Activated effector memory CD4-positive, alpha-beta T cell treated with anti-CD3 and anti-CD28 coated beads, Interleukin-2, amount 50 U/mL, for 16 hours (primary cell): ENCODE data around the gene BAHCC1.

Experiments
- DNase-seq: peaks from one replicate; pipeline ENCODE4 v3.0.0-alpha.2; 2020

The BAHCC1 gene

DNA sequence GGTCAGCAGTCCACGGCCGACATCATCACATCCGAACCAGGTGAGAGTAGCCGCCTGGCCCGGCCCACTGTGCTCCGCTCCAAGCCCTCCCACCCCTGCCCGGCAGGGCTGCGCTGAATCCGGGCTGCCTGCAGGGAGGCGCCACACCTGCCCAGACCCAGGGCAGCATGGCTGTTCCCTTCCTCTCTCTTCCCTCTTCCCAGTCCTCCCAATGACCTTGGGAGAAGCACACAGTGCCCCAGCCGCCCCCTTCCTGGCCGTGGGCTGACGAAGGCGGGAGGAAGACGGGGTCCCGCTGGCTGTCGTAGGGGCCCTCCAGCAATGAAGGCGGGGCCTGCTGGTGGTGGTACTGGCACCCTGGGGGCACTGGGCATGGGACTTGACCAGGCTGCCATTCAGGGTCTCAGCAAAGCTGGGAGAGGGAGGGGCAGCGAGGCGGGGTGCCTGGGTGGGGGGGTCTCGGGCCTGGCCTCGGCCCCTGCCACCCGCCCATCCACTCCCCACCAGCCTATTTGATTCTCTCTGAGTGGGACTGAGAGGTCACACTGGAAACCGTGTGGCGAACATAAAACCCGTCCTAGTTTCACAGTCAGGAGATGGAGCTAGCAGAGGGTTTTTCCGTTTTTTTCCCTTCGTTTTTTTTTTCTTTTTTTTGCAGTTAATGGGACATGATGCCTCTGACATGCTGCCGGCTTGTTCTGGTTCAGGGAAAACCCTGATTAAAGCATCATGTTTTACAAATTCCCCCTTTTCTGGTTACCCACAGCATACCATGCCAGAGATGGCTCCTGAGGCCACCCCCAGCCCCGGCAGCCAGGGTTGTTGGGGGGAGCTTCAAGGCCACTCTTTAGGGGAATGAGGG, 50.6 kb downstream of the BAHCC1 start:
- no peak for DNase-seq

DNA sequence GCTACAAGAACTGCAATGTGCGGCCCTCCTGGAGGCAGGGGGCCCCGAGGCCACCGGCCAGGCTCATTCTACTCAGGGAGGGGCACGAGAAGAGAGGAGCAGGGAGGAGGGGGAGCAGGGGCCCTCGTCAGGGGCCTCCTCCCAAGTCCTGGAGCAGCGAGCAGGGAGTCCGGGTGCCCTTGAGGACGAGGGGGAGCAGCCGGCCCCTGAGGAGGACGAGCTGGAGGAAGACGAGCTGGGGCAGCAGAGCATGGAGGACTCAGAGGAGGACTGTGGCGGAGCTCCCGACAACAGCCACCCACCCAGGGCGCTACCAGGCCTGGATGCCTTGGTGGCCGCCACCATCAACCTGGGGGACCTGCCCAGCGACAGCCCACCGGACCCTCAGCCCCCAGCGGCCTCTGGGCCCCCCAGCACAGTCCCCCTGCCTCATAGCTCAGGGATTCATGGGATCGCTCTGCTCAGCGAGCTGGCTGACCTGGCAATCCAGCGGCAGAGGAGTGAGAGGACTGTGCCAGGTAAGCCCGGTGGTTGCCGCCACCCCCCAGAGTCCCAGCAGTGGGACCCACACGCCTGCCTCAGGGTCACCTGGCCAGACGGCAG, 52.2 kb downstream of the BAHCC1 start:
- DNase-seq: no peak

DNA sequence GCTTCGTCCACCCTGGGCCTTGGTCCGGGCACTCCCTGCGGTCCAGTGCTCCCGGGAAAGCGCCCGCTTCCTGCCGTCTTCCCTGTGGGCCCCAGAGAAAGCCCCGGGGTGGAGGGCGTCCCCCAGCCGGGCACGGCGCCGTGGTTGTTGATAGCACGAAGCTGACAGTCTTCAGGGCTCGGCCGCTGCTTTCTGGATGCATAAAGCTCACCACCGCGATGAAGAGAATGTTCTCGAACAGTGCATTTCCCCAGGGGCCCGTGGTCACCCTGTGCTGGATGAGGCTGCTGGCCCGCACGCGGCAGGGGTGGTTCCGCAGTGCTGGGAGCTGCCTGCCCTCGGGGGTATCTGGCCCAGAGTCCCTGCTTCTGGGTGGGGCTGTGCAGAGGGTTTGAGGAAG, 53.2 kb downstream of the BAHCC1 start:
- no peak for DNase-seq

DNA sequence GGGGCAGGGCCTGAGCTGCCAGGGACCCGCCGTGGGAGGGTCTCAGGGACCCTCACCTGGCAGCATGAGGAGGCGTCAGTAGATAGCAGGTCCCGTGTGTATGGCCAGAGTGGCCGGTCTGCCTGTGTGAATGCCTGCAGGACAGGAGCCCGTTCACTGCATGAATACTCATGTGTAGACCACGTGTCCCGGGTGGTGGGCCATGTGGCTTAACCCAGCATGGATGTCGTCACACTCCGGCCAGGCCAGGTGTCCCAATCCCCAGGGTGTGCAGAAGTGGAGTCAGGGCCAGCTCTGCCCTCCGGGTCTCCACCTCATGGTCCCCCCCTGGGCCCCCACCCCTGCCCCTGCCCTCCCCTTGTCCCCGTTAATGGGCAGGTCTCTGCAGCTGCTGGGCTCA, 53.7 kb downstream of the BAHCC1 start:
- DNase-seq: no peak

DNA sequence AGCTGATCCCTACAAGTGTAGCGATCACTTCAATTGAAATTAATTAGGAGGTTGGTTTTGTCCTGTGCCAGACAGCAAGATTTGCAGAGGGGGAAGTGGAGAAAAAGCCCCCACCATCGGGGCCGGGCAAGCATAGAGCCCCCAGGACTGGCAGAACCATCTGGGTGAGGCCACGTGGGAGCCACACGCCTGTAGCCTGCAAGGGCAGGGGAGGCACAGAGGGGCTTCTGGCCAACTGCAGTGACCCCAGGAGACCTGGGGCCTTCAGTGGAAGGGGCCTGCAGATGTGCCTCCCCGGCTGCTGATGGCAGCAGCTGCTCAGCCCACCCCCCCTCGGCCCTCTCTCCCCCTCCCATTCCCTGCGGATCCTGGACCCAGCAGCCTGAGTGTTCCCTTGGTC, 54.1 kb downstream of the BAHCC1 start:
- no peak for DNase-seq

DNA sequence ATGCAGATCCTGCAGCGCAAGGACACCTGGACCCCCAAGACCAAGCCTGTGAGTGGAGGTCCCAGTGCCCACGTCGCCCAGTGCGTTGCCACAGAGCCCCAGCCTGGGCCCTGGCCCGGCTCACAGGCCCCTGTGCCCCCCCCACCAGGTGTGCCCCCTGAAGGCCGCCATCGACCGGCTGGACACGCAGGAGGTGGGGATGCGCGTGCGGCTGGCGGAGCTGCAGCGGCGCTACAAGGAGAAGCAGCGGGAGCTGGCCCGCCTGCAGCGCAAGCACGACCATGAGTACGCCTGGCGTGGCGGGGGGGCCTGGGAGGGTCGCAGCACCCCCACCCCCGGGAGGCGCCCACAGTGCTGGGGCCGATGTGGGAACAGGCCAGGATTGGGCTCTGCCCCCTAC, 56.6 kb downstream of the BAHCC1 start:
- no peak for DNase-seq

DNA sequence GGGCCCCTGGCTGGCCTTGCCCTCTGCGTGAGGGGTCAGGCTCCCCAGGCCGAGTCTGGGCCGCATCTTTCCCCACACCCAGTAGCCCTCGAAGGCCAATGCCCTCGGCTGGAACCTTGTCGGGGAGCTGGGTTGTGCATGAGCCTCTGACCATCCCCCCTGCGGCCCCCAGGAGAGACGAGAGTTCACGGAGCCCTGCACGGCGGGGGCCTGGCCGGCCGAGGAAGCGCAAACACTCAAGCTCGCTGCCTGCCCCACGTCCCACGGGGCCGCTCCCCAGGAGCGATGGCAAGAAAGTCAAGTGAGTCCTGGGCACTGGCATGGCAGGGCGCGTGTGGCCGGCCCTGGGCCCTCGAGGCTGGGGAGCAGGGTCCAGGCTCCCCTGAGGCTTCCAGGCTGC, 57.3 kb downstream of the BAHCC1 start:
- no peak for DNase-seq

DNA sequence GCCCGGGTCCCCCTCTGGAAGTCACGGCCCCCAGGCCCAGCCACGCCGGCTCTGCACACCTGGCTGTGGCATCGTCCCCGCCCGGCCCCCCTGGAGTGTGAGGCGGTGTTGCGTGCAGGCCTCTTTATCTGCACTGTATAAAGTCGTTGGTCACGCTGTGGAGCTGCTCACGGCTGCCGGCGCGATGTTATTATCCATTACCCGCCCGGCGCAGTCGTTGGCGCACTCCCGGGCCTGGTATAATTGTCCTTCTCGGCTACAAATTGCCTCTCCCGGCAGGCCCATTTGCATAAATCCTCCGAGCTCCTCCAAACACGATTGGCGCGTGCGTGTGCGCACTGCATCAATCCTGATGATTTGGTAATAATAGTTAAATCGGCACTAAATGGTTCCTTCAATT, 57.8 kb downstream of the BAHCC1 start:
- DNase-seq: no peak

DNA sequence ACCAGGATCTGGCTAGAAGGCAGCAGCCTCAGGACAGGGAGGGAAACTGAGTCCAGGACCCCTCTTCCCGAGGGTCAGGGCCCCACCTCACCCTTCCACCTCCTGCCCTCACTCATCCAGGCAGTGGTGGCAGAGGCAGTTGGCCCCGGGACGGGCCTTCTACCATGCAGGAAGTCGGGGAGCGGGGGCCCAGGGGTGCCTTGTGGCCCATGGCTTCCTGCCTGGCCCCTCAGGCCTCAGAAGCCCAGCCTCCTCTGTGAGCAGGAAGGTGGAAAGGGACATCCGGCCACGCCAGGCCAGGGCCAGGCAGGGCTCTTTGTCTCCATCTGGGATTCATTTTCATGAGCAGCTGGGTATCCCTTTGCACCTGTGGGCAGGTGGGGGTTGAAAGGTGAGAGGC, 58.5 kb downstream of the BAHCC1 start:
- DNase-seq: no peak

DNA sequence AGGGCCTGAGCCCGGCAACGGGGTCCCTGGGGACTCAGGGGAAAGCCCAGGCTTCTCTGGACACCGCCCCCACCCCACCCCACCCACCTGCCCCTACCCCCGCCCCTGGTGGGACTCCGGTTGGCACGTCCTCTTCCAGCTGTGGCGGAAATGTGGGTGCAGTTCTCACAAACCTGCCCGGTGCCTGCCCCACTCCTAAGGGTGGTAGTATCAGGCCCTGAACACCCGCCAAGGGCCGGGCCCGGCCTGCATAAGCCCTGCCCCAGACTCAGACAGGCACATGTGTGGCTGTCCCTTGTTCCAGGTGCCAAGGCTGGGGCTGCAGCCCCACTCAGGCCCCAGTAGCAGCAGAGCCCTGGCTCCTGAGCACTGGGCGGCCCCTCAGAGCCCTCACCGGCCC, 59.2 kb downstream of the BAHCC1 start:
- DNase-seq: no peak

DNA sequence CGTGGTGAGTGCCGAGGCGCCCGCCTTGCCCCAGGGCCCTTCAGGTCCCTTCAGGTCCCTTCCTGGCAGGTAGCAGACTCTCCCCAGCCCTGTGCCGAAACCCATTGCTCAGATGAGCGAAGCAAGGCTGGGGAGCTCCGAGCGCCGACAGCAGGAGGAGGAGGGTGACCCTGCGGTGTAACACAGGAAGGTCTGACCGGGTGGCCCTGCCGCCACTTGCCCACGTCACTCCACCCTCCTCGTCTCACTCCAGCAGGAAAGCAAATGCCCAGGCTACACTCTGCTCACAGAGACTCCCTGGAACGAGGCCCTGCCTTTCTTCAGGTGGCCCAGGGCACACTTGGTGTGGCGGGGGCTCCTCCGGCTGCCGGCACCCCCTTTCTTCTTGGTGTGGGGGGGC, 60.1 kb downstream of the BAHCC1 start:
- DNase-seq: no peak

DNA sequence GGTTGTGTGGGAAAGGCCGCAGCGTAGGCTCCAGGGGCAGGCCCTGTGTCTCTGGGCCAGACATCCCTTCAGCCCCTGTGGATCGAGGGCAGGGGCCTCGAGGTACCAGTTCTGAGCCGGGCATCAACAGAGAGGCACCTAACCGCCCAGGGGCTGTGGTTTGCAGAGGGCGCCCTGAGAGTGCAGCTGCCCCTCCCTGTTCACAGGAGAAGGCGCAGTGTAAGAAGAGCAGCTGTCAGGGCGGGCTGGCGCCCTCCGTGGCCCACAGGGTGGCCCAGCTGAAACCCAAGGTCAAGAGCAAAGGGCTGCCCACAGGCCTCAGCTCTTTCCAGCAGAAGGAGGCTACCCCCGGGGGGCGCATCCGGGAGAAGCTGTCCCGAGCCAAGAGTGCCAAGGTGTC, 60.8 kb downstream of the BAHCC1 start:
- no peak for DNase-seq

DNA sequence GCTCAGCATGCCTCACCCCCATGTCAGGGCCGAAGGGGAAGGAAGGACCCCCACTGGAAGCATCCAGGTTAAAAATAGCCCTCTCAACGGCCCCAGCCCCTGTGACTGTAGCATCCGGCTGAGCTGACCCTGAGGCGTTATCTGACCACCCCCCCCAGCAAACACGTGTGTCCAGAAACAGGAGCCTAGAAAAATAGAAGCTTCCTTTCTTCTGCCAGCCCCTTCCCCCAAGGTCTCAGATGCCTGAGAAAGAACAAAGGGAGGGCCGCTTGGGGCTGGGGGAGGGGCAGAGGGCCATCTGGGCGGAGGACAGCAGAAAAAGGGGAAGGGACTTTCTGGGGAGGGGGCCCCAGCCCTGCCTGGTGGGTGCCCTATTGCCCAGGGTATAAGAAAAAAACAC, 61.5 kb downstream of the BAHCC1 start:
- DNase-seq: no peak

DNA sequence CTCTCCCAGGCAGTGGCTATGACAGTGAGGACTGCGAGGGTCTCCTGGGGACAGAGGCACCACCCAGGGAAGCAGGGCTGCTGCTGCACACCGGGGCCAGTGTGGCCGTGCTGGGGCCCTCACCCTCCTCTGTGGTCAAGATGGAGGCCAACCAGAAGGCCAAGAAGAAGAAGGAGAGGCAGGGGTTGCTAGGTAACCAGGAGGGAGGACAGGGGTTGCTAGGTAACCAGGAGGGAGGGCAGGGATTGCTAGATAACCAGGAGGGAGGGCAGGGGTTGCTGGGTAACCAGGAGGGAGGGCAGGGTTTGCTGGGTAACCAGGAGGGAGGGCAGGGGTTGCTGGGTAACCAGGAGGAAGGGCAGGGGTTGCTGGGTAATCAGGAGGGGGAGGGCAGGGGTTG, 62.1 kb downstream of the BAHCC1 start:
- DNase-seq: no peak

DNA sequence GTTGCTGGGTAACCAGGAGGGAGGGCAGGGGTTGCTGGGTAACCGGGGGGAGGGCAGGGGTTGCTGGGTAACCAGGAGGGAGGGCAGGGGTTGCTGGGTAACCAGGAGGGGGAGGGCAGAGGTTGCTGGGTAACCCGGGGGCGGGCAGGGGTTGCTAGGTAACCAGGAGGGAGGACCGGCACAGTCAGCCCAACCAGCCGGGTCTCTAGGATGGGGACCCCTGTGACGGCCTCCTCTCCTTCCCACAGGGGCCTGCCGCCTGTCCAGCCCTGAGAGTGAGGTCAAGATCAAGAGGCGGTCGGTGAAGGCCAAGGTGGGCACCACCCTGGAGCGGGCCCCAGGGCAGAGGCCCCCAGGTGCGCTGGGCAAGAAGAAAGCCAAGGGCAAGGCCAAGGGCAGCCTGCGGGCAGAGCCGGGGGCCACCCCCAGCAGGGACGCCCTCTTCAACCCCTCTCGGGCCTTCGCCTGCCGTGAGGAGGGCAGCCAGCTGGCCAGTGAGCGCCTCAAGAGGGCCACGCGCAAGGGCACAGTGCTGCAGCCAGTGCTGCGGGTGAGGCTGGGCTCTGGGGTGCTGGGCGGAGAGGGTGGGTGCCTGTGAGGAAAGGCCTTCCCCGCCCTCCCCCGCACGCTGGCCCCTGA, 62.8 kb downstream of the BAHCC1 start:
- DNase-seq: no peak

DNA sequence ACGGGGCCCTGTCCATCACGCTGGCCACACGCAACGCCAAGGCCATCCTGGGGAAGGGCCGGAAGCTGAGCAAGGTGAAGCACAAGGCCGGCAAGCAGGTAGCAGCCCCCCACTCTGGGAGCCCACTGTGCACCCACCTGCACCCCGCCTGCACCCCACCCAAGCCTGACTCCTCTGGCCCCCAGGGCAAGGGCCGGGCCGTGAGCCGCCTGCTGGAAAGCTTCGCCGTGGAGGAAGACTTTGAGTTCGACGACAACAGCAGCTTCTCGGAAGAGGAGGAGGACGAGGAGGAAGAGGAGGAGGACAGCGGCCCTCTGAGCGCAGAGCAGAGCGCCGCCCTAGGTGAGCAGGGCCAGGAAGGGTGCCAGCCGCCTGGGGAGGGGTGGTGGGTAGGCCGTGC, 63.4 kb downstream of the BAHCC1 start:
- no peak for DNase-seq

DNA sequence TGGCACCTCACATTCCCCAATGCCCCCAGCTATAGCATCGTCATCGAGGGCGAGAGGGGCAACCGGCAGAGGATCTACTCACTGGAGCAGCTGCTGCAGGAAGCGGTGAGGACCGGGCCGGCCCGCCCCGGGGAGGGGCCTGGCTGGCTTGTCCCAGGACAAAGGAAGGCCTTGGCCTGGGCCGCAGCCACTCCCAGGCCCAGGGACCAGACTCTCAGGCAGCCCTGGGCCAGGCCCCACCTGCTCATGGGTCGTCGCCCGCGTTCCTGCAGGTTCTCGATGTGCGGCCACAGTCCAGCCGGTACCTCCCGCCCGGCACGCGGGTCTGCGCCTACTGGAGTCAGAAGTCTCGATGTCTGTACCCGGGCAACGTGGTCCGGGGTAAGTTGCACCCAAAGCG, 64.0 kb downstream of the BAHCC1 start:
- no peak for DNase-seq

DNA sequence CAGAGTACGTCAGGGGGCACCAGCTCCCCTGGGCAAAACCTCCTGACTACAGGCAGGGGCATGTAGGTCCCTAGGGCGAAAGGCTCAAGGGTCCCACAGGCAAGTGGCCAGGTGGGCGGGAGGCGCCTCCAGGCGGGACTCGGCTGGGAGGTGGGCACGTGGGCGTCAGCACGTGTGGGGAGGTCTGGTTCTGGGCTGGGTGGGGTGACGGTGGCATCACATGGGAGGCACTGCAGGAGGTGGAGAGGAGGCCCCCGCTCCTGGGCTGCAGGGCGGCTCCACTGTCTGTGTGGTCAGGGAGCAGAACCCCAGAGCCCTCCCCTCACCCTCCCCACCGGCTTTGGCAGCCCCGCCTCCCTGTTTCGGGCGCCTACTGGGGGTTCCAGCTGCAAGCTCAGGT, 64.6 kb downstream of the BAHCC1 start:
- no peak for DNase-seq

DNA sequence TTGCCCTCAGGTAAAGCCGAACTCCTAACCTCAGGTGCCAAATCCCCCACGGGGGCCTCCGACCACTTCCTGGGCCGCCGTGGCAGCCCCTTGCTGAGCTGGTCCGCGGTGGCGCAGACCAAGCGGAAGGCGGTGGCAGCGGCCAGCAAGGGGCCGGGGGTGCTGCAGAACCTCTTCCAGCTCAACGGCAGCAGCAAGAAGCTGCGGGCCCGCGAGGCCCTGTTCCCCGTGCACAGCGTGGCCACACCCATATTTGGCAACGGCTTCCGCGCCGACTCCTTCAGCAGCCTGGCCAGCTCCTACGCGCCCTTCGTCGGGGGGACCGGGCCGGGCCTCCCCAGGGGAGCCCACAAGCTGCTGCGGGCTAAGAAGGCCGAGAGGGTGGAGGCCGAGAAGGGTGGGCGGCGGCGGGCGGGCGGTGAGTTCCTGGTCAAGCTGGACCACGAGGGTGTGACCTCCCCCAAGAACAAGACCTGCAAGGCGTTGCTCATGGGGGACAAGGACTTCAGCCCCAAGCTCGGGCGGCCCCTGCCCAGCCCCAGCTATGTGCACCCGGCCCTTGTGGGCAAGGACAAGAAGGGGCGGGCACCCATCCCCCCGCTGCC, 65.7 kb downstream of the BAHCC1 start:
- no peak for DNase-seq

DNA sequence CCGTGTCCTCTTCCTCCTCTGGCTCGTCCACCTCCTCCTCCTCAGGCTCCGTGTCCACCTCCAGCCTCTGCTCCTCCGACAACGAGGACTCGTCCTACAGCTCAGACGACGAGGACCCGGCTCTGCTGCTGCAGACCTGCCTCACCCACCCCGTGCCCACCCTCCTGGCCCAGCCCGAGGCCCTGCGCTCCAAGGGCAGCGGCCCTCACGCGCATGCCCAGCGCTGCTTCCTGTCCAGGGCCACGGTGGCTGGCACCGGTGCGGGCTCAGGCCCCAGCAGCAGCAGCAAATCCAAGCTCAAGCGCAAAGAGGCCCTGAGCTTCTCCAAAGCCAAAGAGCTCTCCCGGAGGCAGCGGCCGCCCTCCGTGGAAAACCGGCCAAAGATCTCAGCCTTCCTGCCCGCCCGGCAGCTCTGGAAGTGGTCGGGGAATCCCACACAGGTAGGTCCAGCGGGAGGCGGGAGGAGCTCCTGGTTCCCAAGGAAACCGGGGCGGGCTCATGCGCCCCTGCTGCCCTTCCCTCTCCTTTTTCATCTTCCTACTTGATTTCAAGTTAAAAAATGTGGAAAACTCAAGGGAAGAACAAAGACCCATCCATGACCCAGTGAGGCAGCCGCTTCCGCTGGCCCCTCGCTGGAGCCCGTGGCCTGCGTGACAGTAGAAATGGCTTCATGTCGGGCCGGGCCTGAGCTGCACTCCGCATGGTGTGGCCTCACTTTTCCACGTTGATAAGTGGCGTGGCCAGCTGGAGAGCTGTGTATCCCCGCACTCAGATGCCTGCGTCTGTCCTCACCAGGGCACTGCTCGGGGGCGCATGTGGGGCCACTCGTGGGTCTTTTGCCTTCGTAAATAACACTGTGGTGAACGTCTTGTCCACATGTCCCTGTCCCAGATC, 66.6 kb downstream of the BAHCC1 start:
- DNase-seq: no peak

DNA sequence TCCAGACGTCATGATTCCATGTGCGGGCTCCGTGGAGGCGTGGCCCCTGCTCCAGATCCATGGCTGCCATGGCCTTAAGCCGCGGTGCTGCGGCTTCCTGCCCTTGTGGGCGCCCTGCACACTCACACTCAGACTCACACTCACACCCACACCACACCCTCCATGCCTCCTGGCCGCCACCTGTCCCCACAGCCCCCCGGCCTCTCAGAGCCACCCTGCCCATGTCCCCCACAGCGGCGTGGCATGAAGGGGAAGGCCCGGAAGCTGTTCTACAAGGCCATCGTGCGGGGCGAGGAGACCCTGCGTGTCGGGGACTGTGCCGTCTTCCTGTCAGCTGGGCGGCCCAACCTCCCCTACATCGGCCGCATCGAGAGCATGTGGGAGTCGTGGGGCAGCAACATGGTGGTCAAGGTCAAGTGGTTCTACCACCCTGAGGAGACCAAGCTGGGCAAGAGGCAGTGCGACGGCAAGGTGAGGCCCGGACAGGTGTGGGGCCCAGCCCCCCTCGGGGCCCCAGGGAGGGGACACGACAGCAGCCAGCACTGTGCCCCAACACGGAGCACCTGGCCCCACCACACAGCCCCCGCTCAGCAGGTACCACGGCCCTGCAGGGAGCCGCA, 67.4 kb downstream of the BAHCC1 start:
- no peak for DNase-seq

DNA sequence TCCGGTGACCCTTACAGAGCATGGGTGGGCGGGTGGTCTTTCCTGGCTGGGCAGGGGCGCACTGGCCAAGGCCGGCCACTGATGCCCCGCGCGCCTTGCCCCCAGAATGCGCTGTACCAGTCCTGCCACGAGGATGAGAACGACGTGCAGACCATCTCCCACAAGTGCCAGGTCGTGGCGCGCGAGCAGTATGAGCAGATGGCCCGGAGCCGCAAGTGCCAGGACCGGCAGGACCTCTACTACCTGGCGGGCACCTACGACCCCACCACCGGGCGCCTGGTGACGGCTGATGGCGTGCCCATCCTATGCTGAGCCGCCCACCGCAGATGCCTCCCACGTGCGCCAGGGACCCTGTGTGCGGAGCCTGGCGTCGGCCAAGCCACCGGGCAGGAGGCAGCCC, 68.2 kb downstream of the BAHCC1 start:
- no peak for DNase-seq
